ENCODE measurements around the gene SLC25A28.

SLC25A28 gene

GRCh38 chr10:99583687-99584086, 36.6 kb downstream of the SLC25A28 start:
- DNase-seq = no peak

GRCh38 chr10:99582255-99582770, 37.9 kb downstream of the SLC25A28 start:
- DNase-seq = no peak

GRCh38 chr10:99579971-99580370, 40.3 kb downstream of the SLC25A28 start:
- DNase-seq = no peak

- no peak for DNase-seq
Observed at GRCh38 chr10:99573790-99574189, 46.4 kb downstream of the SLC25A28 start.

- DNase-seq = no peak
Observed at GRCh38 chr10:99571816-99572215, 48.4 kb downstream of the SLC25A28 start.

GRCh38 chr10:99569961-99570360, 50.3 kb downstream of the SLC25A28 start:
- no peak for DNase-seq

GRCh38 chr10:99569253-99569939, 50.8 kb downstream of the SLC25A28 start:
- DNase-seq = no peak

DNA sequence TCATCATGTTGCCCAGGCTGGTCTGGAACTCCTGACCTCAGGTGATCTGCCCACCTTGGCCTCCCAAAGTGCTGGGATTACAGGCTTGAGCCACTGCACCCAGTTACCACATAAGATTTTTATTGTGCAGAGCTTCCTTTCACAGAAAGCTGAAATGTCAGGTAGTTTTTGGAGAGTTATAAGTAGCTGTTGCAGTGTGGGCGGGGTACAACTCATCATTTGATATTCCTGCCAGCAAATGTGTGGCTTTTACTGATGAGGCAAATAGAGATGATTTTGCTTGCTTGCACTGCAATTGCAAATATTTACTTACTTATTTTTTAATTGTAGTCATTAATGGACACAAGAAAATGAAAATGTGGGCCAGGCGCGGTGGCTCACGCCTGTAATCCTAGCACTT, 55.1 kb downstream of the SLC25A28 start:
- DNase-seq = no peak

DNA sequence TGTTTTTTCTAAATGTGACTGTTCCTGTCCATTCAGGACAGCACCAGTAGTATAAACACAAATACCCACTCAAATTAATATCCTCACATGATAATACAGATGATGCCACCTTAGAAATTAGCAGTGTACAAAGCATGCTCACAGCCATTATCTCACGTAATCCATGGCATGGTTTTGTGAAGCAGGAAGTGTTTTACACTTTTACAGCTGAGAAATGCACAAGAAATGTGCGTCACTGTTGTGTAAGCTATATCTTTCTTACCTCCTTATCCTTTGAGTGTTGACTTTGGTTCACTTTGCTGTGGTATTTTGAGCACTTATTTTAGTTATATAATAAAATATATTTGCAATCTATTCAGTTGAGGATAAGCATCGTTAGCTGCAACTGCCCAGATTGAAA, 55.9 kb downstream of the SLC25A28 start:
- DNase-seq = no peak

DNA sequence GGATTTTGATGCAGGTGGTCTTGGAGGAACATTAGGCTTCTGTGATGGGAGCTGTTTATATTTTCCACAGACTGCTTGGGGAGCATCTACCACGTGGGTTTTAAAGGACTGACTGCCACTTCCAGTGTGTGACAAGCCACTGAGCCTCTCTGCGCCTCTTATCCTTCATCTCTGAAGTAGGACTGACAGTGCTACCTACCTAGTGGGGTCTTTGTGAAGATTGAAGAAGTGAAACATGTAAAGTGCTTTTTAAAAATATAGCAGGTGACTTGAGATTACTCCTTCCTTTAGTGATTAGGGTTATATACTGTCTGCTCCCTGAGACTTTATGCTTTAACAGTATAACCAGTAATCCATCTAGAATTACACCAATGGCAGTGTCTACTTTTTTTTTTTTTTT, 57.6 kb downstream of the SLC25A28 start:
- DNase-seq = no peak

Measured in activated CD4-positive, alpha-beta T cell treated with anti-CD3 and anti-CD28 coated beads for 48 hours (primary cell).